IMR-90 (cell line): Measurements from ENCODE around the gene ZFR. TPM values are rescaled to one million over a fixed set of nuclear protein-coding genes. Genes with fewer than 3 reads are reported as not detected.

ENCODE experiments used
- ATAC-seq: fragments of 200-7000 bp; cut with Tn5 transposase; 2 replicates; pipeline ENCODE4 v1.9.1; 2020; ENCODE audit warnings: low read depth, mild to moderate bottlenecking, moderate library complexity
- BruUV-seq: library from RNA; stranded (reverse); fragments of 400-500 nt; replicated peaks from 2 replicates; lab custom pipeline; 2021; lab: Mats Ljungman, UMichigan
- CTCF ChIA-PET: fragments of 300-600 bp; formaldehyde crosslinking; extraction: SDS; loops from one replicate; lab custom pipeline; 2021; ENCODE audit warnings: antibody characterized with exemption; lab: Yijun Ruan, JAX
- POLR2A ChIA-PET: fragments of 300-600 bp; sonication (Branson Sonifier 250); formaldehyde crosslinking; loops from one replicate; lab custom pipeline; 2022; ENCODE audit warnings: antibody characterized with exemption; ENCODE audit not compliant: unreplicated experiment; lab: Charles Lee
- DNase-seq: peaks from one replicate; pipeline ENCODE4 v3.0.0; 2013
- H2AFZ ChIP-seq: replicated peaks from 2 replicates; pipeline ENCODE3; 2013; ENCODE audit warnings: low read length, mild to moderate bottlenecking; ENCODE audit not compliant: poor library complexity
- H2AK5ac ChIP-seq: 2 replicates; pipeline ENCODE4 v1.6.1; 2013; ENCODE audit warnings: low read depth, low read length, inconsistent platforms
- H2AK9ac ChIP-seq: replicated peaks from 2 replicates; pipeline ENCODE3; 2013; ENCODE audit warnings: mild to moderate bottlenecking, low read depth, low read length, moderate library complexity; ENCODE audit not compliant: poor library complexity
- H2BK120ac ChIP-seq: 2 replicates; pipeline ENCODE4 v1.6.1; 2013; ENCODE audit warnings: low read depth, low read length, inconsistent platforms
- H2BK15ac ChIP-seq: 3 replicates; pipeline ENCODE4 v1.6.1; 2013; ENCODE audit warnings: low read depth, low read length, inconsistent platforms
- H2BK20ac ChIP-seq: 2 replicates; pipeline ENCODE4 v1.6.1; 2013; ENCODE audit warnings: low read depth, mild to moderate bottlenecking, inconsistent platforms, low read length, moderate library complexity
- H2BK5ac ChIP-seq: 2 replicates; pipeline ENCODE4 v1.6.1; 2013; ENCODE audit warnings: mild to moderate bottlenecking, low read depth, low read length, inconsistent platforms; ENCODE audit not compliant: poor library complexity, severe bottlenecking
- H3K14ac ChIP-seq: replicated peaks from 2 replicates; pipeline ENCODE4 v1.6.1; 2013; ENCODE audit warnings: low read depth, low read length, inconsistent platforms
- H3K18ac ChIP-seq: 2 replicates; pipeline ENCODE4 v1.6.1; 2013; ENCODE audit warnings: low read depth, low read length, control low read depth
- H3K23ac ChIP-seq: 2 replicates; pipeline ENCODE4 v1.6.1; 2013; ENCODE audit warnings: low read depth, low read length, inconsistent platforms
- H3K27ac ChIP-seq: 2 replicates; pipeline ENCODE4 v1.5.1; 2013; ENCODE audit warnings: mild to moderate bottlenecking, control low read depth, low read length; ENCODE audit not compliant: insufficient read depth
- H3K27me3 ChIP-seq: 2 replicates; pipeline ENCODE4 v1.6.1; 2013; ENCODE audit warnings: low read length; ENCODE audit not compliant: control insufficient read depth, insufficient read depth
- H3K36me3 ChIP-seq: 2 replicates; pipeline ENCODE4 v1.6.1; 2013; ENCODE audit warnings: low read length, mixed read lengths; ENCODE audit not compliant: control insufficient read depth, insufficient read depth
- H3K4ac ChIP-seq: 2 replicates; pipeline ENCODE4 v1.6.1; 2013; ENCODE audit warnings: low read depth, low read length, inconsistent platforms
- H3K4me1 ChIP-seq: 2 replicates; pipeline ENCODE4 v1.6.1; 2013; ENCODE audit warnings: low read length, mixed read lengths; ENCODE audit not compliant: control insufficient read depth, insufficient read depth
- H3K4me2 ChIP-seq: 2 replicates; pipeline ENCODE4 v1.6.1; 2013; ENCODE audit warnings: low read depth, mild to moderate bottlenecking, control low read depth, low read length, moderate library complexity
- H3K4me3 ChIP-seq: 2 replicates; pipeline ENCODE4 v1.5.1; 2013; ENCODE audit warnings: low read depth, mild to moderate bottlenecking, control low read depth, low read length, moderate library complexity; ENCODE audit not compliant: insufficient read depth
- H3K56ac ChIP-seq: 2 replicates; pipeline ENCODE4 v1.6.1; 2013; ENCODE audit warnings: low read length, inconsistent platforms; ENCODE audit not compliant: insufficient read depth; ENCODE audit errors: extremely low read depth
- H3K79me1 ChIP-seq, 2 experiments: 2 replicates each; pipeline ENCODE4 v1.6.1; 2013; ENCODE audit warnings: low read length in 2 of 2, inconsistent platforms in 1 of 2, low read depth in 1 of 2
- H3K9ac ChIP-seq: 2 replicates; pipeline ENCODE4 v1.6.1; 2013; ENCODE audit warnings: low read depth, low read length, control low read depth
- H3K9me1 ChIP-seq: 2 replicates; pipeline ENCODE4 v1.6.1; 2013; ENCODE audit warnings: low read length, inconsistent platforms; ENCODE audit not compliant: insufficient read depth
- H3K9me3 ChIP-seq: 2 replicates; pipeline ENCODE4 v1.6.1; 2013; ENCODE audit warnings: low read length; ENCODE audit not compliant: control insufficient read depth, insufficient read depth
- H4K20me1 ChIP-seq: 2 replicates; pipeline ENCODE4 v1.6.1; 2013; ENCODE audit warnings: low read length, inconsistent platforms; ENCODE audit not compliant: insufficient read depth
- H4K5ac ChIP-seq: 2 replicates; pipeline ENCODE4 v1.6.1; 2013; ENCODE audit warnings: mild to moderate bottlenecking, low read depth, low read length, control low read depth
- H4K8ac ChIP-seq, 2 experiments: 2 replicates each; pipeline ENCODE4 v1.6.1; 2013; ENCODE audit warnings: low read depth in 2 of 2, low read length in 2 of 2, control low read depth in 1 of 2, inconsistent platforms in 1 of 2
- H4K91ac ChIP-seq: 2 replicates; pipeline ENCODE4 v1.6.1; 2013; ENCODE audit warnings: low read depth, low read length, inconsistent platforms; ENCODE audit not compliant: insufficient read depth
- MAFK ChIP-seq: IDR thresholded peaks from 2 replicates; pipeline ENCODE4 v1.6.1; 2012; ENCODE audit warnings: low read depth, low read length, improper control_type of control experiment
- RCOR1 ChIP-seq: IDR thresholded peaks from 2 replicates; pipeline ENCODE4 v1.6.1; 2012; ENCODE audit warnings: mild to moderate bottlenecking, low read length, improper control_type of control experiment; ENCODE audit not compliant: insufficient replicate concordance
- WGBS, 2 experiments: methylation state at CpG; one replicate each; pipeline versions ENCODE4 v1.1.5 to v1.1.7; 2013; ENCODE audit warnings: missing lambda C conversion rate in 2 of 2; ENCODE audit not compliant: insufficient read length in 1 of 2; ENCODE audit errors: extremely low coverage in 2 of 2; 5-methylcytosine and 5-hydroxymethylcytosine counted together
- dilution Hi-C: fragments of 300-500 bp; cut with HindIII; formaldehyde crosslinking; loops from one replicate; pipeline ENCODE4 v1.14.3; 2018; ENCODE audit warnings: low sequenced_read_pairs; ENCODE audit not compliant: unreplicated experiment
- in situ Hi-C: fragments of 300-500 bp; cut with MboI; formaldehyde crosslinking; loops from 3 replicates; pipeline ENCODE4 v1.14.3; 2019; ENCODE audit warnings: low sequenced_read_pairs, inconsistent platforms, mixed read lengths
- intact Hi-C: fragments of 100-400 bp; cut with micrococcal nuclease; formaldehyde crosslinking; loops from 2 replicates; pipeline ENCODE4 v1.10.0; 2022
- polyA plus RNA-seq, 3 experiments: library from polyadenylated mRNA; depleted of rRNA; stranded (reverse); fragments of >200 nt; gene quantifications; 2 replicates each; pipeline ENCODE4 v1.2.3, GENCODE V29; 2012; ENCODE audit warnings: low replicate concordance in 1 of 3
- total RNA-seq: library from RNA; depleted of rRNA; stranded (reverse); fragments of >200 nt; gene quantifications from 2 replicates; pipeline ENCODE4 v1.2.3, GENCODE V29; 2012

Gene ZFR
- total and polyA plus RNA-seq, 2 of the 4 experiments (the other 2 are of a cell fraction): 30.4 to 81.4 TPM

DNA sequence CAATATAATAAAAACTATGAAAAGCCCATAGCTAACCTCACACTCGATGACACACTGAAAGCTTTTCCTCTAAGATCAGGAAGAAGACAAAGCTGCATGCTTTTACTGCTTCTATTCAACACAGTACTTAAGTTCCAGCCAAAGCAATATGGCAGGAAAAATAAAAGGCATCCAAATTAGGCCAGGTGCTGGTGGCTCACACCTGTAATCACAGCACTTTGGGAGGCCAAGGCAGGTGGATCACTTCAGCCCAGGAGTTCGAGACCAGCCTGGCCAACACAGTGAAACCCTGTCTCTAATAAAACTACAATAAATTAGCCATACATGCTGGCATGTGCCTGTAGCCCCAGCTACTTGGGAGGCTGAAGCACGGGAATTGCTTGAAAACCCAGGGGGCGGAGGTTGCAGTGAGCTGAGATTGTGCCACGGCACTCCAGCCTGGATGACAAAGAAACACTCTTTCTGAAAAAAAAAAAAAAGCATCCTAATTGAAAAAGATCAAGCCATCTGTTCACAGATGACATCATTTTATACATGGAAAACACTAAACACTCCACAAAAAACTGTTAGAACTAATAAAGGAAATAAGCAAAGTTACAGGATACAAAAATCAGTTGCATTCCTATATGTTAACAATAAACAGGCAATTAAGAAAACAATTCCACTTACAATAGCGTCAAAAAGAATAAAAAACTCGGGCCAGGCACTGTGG lies 17.9 kb downstream of the ZFR start:
- BruUV-seq: no TSS peak
- dilution Hi-C loops (no loop called here), intact Hi-C loops (no loop called here), in situ Hi-C loops (no loop called here)
- H3K9me3 ChIP-seq: peaks cover 7% of the 10 kb centered on the region
- ChIA-PET POLR2A (no interaction called here), CTCF (no interaction called here)
- no peak overlapping the region for H2AK5ac ChIP-seq
- H3K18ac ChIP-seq: no peak overlapping the region
- H2BK120ac ChIP-seq: no peak overlapping the region
- no peak overlapping the region for H4K91ac ChIP-seq
- H2BK20ac ChIP-seq: no peak overlapping the region
- peaks cover 20 to 52% of the 10 kb centered on the region in 2 experiments for H3K79me1 ChIP-seq
- H3K27ac ChIP-seq: no peak overlapping the region
- no peaks in the 10 kb centered on the region for H3K27me3 ChIP-seq
- DNase-seq (no peak), ATAC-seq (no peak)
- no peak overlapping the region for H2BK5ac ChIP-seq
- H3K4ac ChIP-seq: no peak overlapping the region
- peaks cover 3% of the 10 kb centered on the region for H3K9me1 ChIP-seq
- no peak overlapping the region for H3K4me2 ChIP-seq
- 100% methylated on average over 4 of the region's 7 CpGs; no CpG with 5 or more reads in 1 of the 2 experiments for WGBS, 2 experiments
- H4K8ac ChIP-seq: no peak overlapping the region
- no peak for TF ChIP-seq MAFK
- no peak for TF ChIP-seq RCOR1
- H3K23ac ChIP-seq: no peak overlapping the region
- H3K9ac ChIP-seq: no peak overlapping the region
- peaks cover 14% of the 10 kb centered on the region for H3K36me3 ChIP-seq
- peaks cover 3% of the 10 kb centered on the region for H3K4me1 ChIP-seq
- H2BK15ac ChIP-seq: no peak overlapping the region
- no peak overlapping the region for H3K56ac ChIP-seq
- H3K14ac ChIP-seq: no peak overlapping the region
- H4K20me1 ChIP-seq: peaks cover 65% of the 10 kb centered on the region
- H3K4me3 ChIP-seq: no peak overlapping the region
- no peak overlapping the region for H2AFZ ChIP-seq
- no peak overlapping the region for H2AK9ac ChIP-seq
- H4K5ac ChIP-seq: no peak overlapping the region
